ENCODE measurements around the gene ARGLU1.

Gene ARGLU1

GRCh38 chr13:106497079-106497478 lies 70.9 kb downstream of the ARGLU1 start:
- DNase-seq = no peak

GRCh38 chr13:106496072-106496997 lies 71.6 kb downstream of the ARGLU1 start:
- DNase-seq = peak; percentile 28

- no peak for DNase-seq
These were observed 73.0 kb downstream of the ARGLU1 start for GRCh38 chr13:106494936-106495335.

- no peak for DNase-seq
These were observed 73.4 kb downstream of the ARGLU1 start for GRCh38 chr13:106494506-106494905.

- DNase-seq = peak; percentile 41
These were observed 74.3 kb downstream of the ARGLU1 start for GRCh38 chr13:106493533-106494220.

- no peak for DNase-seq
These were observed 75.1 kb downstream of the ARGLU1 start for GRCh38 chr13:106492588-106493475.

GRCh38 chr13:106491928-106492587 lies 75.9 kb downstream of the ARGLU1 start:
- no peak for DNase-seq
